ENCODE data around the gene DZANK1.

DNA sequence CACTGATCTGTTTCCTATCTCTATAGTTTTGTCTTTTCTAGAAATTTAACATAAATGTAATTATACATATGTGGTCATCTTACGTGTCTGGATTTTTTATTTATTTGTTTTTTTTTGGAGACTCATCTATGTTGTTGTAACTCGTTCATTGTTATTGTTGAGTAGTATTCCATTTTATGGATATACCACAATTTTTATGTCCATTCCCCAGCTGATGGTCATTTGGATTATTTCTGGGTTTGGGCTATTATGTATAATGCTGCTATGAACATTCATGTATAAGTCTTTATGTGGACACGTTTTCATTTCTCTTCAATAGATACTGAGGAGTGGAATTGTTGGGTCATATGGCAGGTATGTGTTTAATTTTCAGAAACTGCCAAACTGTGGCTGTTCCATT lies 10.2 kb downstream of the DZANK1 start:
- no peak for TF ChIP-seq EZH2phosphoT487 (IDR thresholded peaks at IDR 0.05; ENCODE audit: insufficient read depth, low read depth)
- no peak for TF ChIP-seq EZH2 (IDR thresholded peaks at IDR 0.05; ENCODE audit: insufficient read depth, poor library complexity, severe bottlenecking)
